Memory B cell (primary cell): ENCODE data around the gene PLPPR1.
"Not testable (repeated sequence)": the region's sequence is repeated elsewhere in the genome, so short reads cannot be mapped to it uniquely, and the experiment has no call there.

Experiments used
- ATAC-seq: fragments of 150-1000 bp; cut with Tn5 transposase; 2 replicates; pipeline ENCODE4 v1.10.0; 2021; ENCODE audit warnings: low read depth, mild to moderate bottlenecking, moderate library complexity
- DNase-seq, 2 donors: peaks; one replicate each; pipeline ENCODE4 v3.0.0; 2022; ENCODE audit warnings: low spot score in 2 of 2
- H3K27ac Mint-ChIP-seq: one replicate; pipeline ENCODE4 v1.8.0; 2022; ENCODE audit warnings: mild to moderate bottlenecking, moderate library complexity, mixed read lengths
- H3K27me3 Mint-ChIP-seq: one replicate; pipeline ENCODE4 v1.8.0; 2022; ENCODE audit warnings: mixed read lengths
- H3K36me3 Mint-ChIP-seq: one replicate; pipeline ENCODE4 v1.8.0; 2022; ENCODE audit warnings: mild to moderate bottlenecking, mixed read lengths
- H3K4me1 Mint-ChIP-seq: one replicate; pipeline ENCODE4 v1.8.0; 2022; ENCODE audit warnings: mixed read lengths
- H3K4me3 Mint-ChIP-seq: one replicate; pipeline ENCODE4 v1.8.0; 2022; ENCODE audit warnings: mild to moderate bottlenecking, moderate library complexity, mixed read lengths
- H3K9me3 Mint-ChIP-seq: one replicate; pipeline ENCODE4 v1.8.0; 2022; ENCODE audit warnings: mixed read lengths

Gene PLPPR1

GRCh38 chr9:101324245-101324804 is 295.8 kb downstream of the PLPPR1 start:
- H3K36me3 Mint-ChIP-seq = no peaks in the 10 kb centered on the region
- H3K4me3 Mint-ChIP-seq = no peak overlapping the region
- ATAC-seq (no peak), DNase-seq (no peak)
- H3K27me3 Mint-ChIP-seq = peaks cover 8% of the 10 kb centered on the region
- no peaks in the 10 kb centered on the region for H3K4me1 Mint-ChIP-seq
- peaks cover 7% of the 10 kb centered on the region for H3K9me3 Mint-ChIP-seq
- H3K27ac Mint-ChIP-seq = no peak overlapping the region

GRCh38 chr9:101325053-101325452 is 296.5 kb downstream of the PLPPR1 start:
- H3K27ac Mint-ChIP-seq = no peak overlapping the region
- ATAC-seq (no peak), DNase-seq (no peak)
- peaks cover 7% of the 10 kb centered on the region for H3K9me3 Mint-ChIP-seq
- H3K4me3 Mint-ChIP-seq = no peak overlapping the region
- H3K27me3 Mint-ChIP-seq = peaks cover 6% of the 10 kb centered on the region
- H3K36me3 Mint-ChIP-seq = no peaks in the 10 kb centered on the region
- H3K4me1 Mint-ChIP-seq = no peaks in the 10 kb centered on the region

GRCh38 chr9:101326035-101326434 is 297.5 kb downstream of the PLPPR1 start:
- no peaks in the 10 kb centered on the region for H3K4me1 Mint-ChIP-seq
- no peak for ATAC-seq
- H3K9me3 Mint-ChIP-seq = peaks cover 7% of the 10 kb centered on the region
- H3K27me3 Mint-ChIP-seq = peaks cover 2% of the 10 kb centered on the region
- no peak for DNase-seq
- H3K36me3 Mint-ChIP-seq = no peaks in the 10 kb centered on the region
- no peak overlapping the region for H3K27ac Mint-ChIP-seq
- H3K4me3 Mint-ChIP-seq = no peak overlapping the region

- H3K36me3 Mint-ChIP-seq = no peaks in the 10 kb centered on the region
- no peak for ATAC-seq
- H3K4me1 Mint-ChIP-seq = no peaks in the 10 kb centered on the region
- no peak overlapping the region for H3K4me3 Mint-ChIP-seq
- H3K27ac Mint-ChIP-seq = no peak overlapping the region
- peaks cover 7% of the 10 kb centered on the region for H3K9me3 Mint-ChIP-seq
- H3K27me3 Mint-ChIP-seq = no peaks in the 10 kb centered on the region
- DNase-seq = no peak
Measured at GRCh38 chr9:101326501-101326900, 298.0 kb downstream of the PLPPR1 start.

GRCh38 chr9:101327422-101327909 is 298.9 kb downstream of the PLPPR1 start:
- H3K4me1 Mint-ChIP-seq, ATAC-seq, DNase-seq, H3K27ac Mint-ChIP-seq, H3K9me3 Mint-ChIP-seq, H3K27me3 Mint-ChIP-seq, H3K36me3 Mint-ChIP-seq, H3K4me3 Mint-ChIP-seq: not testable (repeated sequence)

- no peak for DNase-seq
- no peaks in the 10 kb centered on the region for H3K4me1 Mint-ChIP-seq
- no peak overlapping the region for H3K4me3 Mint-ChIP-seq
Measured at GRCh38 chr9:101332362-101332761, 303.8 kb downstream of the PLPPR1 start.

GRCh38 chr9:101333490-101333889 is 305.0 kb downstream of the PLPPR1 start:
- DNase-seq = no peak
- H3K9me3 Mint-ChIP-seq = no peaks in the 10 kb centered on the region
- no peaks in the 10 kb centered on the region for H3K36me3 Mint-ChIP-seq
- H3K4me3 Mint-ChIP-seq = no peak overlapping the region
- no peak overlapping the region for H3K27ac Mint-ChIP-seq
- H3K27me3 Mint-ChIP-seq = peaks cover 3% of the 10 kb centered on the region
- no peaks in the 10 kb centered on the region for H3K4me1 Mint-ChIP-seq
- no peak for ATAC-seq

More at GRCh38 chr9:101332362-101332761, 303.8 kb downstream of the PLPPR1 start:
- Mint-ChIP-seq H3K27me3 (peaks cover 2% of the 10 kb centered on the region), H3K27ac (no peak overlapping the region), H3K9me3 (peaks cover 3% of the 10 kb centered on the region), H3K36me3 (no peaks in the 10 kb centered on the region)
- ATAC-seq = no peak

- Mint-ChIP-seq H3K4me3 (no peak overlapping the region), H3K27me3 (peaks cover 3% of the 10 kb centered on the region), H3K9me3 (no peaks in the 10 kb centered on the region), H3K27ac (no peak overlapping the region), H3K4me1 (no peaks in the 10 kb centered on the region), H3K36me3 (no peaks in the 10 kb centered on the region)
- DNase-seq (no peak), ATAC-seq (no peak)
Measured at GRCh38 chr9:101333926-101334702, 305.6 kb downstream of the PLPPR1 start.

GRCh38 chr9:101336091-101336490 is 307.6 kb downstream of the PLPPR1 start:
- ATAC-seq (no peak), DNase-seq (no peak)
- no peaks in the 10 kb centered on the region for H3K4me1 Mint-ChIP-seq
- peaks cover 8% of the 10 kb centered on the region for H3K27me3 Mint-ChIP-seq
- no peak overlapping the region for H3K4me3 Mint-ChIP-seq
- H3K9me3 Mint-ChIP-seq = no peaks in the 10 kb centered on the region
- no peak overlapping the region for H3K27ac Mint-ChIP-seq
- no peaks in the 10 kb centered on the region for H3K36me3 Mint-ChIP-seq

GRCh38 chr9:101337237-101337636 is 308.7 kb downstream of the PLPPR1 start:
- H3K9me3 Mint-ChIP-seq = no peaks in the 10 kb centered on the region
- ATAC-seq = no peak
- H3K27ac Mint-ChIP-seq = no peak overlapping the region
- H3K4me3 Mint-ChIP-seq = no peak overlapping the region
- no peak for DNase-seq
- H3K36me3 Mint-ChIP-seq = no peaks in the 10 kb centered on the region
- no peaks in the 10 kb centered on the region for H3K4me1 Mint-ChIP-seq
- H3K27me3 Mint-ChIP-seq = peaks cover 13% of the 10 kb centered on the region

- Mint-ChIP-seq H3K36me3 (no peaks in the 10 kb centered on the region), H3K9me3 (no peaks in the 10 kb centered on the region), H3K27me3 (peaks cover 11% of the 10 kb centered on the region), H3K4me1 (no peaks in the 10 kb centered on the region), H3K27ac (no peak overlapping the region), H3K4me3 (no peak overlapping the region)
- no peak for DNase-seq
- no peak for ATAC-seq
Measured at GRCh38 chr9:101341958-101342357, 313.4 kb downstream of the PLPPR1 start.

GRCh38 chr9:101342595-101342994 is 314.1 kb downstream of the PLPPR1 start:
- H3K36me3 Mint-ChIP-seq = no peaks in the 10 kb centered on the region
- no peaks in the 10 kb centered on the region for H3K4me1 Mint-ChIP-seq
- H3K4me3 Mint-ChIP-seq = no peak overlapping the region
- no peak overlapping the region for H3K27ac Mint-ChIP-seq
- DNase-seq (no peak), ATAC-seq (no peak)
- peaks cover 11% of the 10 kb centered on the region for H3K27me3 Mint-ChIP-seq
- H3K9me3 Mint-ChIP-seq = no peaks in the 10 kb centered on the region

GRCh38 chr9:101350285-101350684 is 321.8 kb downstream of the PLPPR1 start:
- ATAC-seq = no peak
- no peaks in the 10 kb centered on the region for H3K36me3 Mint-ChIP-seq

GRCh38 chr9:101352892-101353463 is 324.5 kb downstream of the PLPPR1 start:
- Mint-ChIP-seq H3K27me3 (peaks cover 4% of the 10 kb centered on the region), H3K9me3 (peaks cover 1% of the 10 kb centered on the region), H3K4me3 (no peak overlapping the region), H3K27ac (no peak overlapping the region), H3K36me3 (no peaks in the 10 kb centered on the region), H3K4me1 (no peaks in the 10 kb centered on the region)
- DNase-seq = no peak
- no peak for ATAC-seq

More at GRCh38 chr9:101350285-101350684, 321.8 kb downstream of the PLPPR1 start:
- H3K4me1 Mint-ChIP-seq = no peaks in the 10 kb centered on the region
- H3K4me3 Mint-ChIP-seq = no peak overlapping the region
- H3K27me3 Mint-ChIP-seq = peaks cover 4% of the 10 kb centered on the region
- H3K27ac Mint-ChIP-seq = no peak overlapping the region
- DNase-seq = no peak
- H3K9me3 Mint-ChIP-seq = peaks cover 1% of the 10 kb centered on the region
